Smooth muscle cell of the brain vasculature (primary cell): Measurements from ENCODE around the gene C6orf47.
"Not testable (repeated sequence)": the region's sequence is repeated elsewhere in the genome, so short reads cannot be mapped to it uniquely, and the experiment has no call there.

Source experiments
- DNase-seq: peaks from one replicate; pipeline ENCODE4 v3.0.0-alpha.2; 2012; ENCODE audit warnings: low read depth, low spot score

The C6orf47 gene, protein sequence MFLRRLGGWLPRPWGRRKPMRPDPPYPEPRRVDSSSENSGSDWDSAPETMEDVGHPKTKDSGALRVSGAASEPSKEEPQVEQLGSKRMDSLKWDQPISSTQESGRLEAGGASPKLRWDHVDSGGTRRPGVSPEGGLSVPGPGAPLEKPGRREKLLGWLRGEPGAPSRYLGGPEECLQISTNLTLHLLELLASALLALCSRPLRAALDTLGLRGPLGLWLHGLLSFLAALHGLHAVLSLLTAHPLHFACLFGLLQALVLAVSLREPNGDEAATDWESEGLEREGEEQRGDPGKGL

DNA sequence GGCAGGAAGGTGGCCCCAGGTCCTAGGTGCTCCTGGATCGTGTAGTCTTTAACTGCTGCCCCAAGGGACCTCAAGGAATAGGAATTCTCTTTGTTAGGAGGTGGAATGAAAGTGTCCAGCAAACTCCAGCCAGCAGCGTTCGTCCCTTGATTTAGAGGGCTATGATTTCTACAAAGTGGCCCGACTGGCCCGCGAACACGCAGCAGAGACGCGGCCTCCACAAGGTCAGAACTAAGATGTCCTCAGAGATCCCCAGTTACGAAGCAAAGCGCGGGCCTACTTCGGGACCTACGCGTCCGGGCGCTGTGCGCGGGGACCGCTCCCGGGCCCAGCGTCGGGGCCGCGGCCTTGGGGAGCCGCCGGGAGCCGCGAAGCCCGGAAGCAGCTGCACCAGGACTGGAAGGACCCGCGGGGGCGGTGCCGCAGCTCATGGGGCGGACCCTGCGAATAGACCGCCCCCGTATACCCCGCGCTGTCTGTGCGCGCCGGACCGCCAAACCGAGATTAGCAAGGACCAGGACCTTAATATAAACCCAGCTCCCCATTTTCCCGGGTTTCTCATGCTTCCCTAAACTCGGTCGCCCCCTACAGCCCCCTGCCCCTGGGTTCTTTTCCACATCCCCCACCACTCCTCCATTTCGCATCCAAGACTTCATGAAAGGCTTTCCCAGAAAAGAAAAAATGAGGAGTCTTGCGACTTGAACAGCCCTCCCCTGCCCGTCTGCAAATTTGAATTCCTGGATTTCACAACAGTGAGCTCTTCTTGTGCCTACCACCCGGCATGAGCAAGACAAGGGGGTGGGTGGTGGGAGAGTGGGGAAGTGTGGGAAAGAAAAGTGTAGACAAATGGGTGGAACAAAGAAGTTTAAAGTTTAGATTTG is at the start of gene C6orf47:
Gene C6orf47, minus strand, starts transcription at position 398 of the 881 bp plus-strand sequence. CDS start 831 bp downstream, outside the sequence.
- DNase-seq = peak; percentile 51

DNA sequence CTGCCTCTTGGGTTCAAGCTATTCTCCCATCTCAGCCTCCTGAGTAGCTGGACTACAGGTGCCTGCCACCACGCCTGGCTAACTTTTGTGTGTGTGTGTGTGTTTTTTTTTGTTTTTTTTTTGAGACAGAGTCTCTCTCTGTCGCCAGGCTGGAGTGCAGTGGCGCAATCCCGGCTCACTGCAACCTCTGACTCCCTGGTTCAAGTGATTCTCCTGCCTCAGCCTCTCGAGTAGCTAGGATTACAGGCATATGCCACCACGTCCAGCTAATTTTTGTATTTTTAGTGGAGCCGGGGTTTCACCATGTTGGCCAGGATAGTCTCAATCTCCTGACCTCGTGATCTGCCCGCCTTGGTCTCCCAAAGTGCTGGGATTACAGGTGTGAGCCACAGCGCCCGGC is 48.6 kb upstream of the C6orf47 start:
- not testable (repeated sequence) for DNase-seq

DNA sequence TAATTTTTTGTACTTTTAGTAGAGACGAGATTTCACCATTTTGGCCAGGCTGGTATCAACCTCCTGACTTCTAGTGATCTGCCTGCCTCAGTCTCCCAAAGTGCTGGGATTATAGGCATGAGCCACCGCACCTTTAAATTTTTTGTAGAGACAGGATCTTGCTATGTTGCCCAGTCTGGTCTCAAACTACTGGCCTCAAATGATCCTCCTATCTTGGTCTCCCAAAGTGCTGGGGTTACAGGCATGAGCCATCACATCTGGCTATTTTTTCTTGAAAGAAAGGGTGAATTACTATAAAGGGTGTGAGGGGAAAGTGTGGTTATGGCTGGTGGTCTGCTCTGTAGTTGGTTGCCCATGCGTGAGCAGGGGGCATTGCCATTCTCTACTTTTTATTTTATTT is 47.6 kb upstream of the C6orf47 start:
- no peak for DNase-seq

DNA sequence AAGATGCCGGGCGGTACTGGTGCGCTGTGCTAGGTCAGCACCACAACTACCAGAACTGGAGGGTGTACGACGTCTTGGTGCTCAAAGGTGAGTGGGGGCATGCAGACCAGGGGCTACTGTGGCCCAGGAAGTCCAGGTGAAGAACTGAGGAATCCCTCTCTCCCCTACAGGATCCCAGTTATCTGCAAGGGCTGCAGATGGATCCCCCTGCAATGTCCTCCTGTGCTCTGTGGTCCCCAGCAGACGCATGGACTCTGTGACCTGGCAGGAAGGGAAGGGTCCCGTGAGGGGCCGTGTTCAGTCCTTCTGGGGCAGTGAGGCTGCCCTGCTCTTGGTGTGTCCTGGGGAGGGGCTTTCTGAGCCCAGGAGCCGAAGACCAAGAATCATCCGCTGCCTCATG is 47.1 kb upstream of the C6orf47 start:
- DNase-seq = no peak

DNA sequence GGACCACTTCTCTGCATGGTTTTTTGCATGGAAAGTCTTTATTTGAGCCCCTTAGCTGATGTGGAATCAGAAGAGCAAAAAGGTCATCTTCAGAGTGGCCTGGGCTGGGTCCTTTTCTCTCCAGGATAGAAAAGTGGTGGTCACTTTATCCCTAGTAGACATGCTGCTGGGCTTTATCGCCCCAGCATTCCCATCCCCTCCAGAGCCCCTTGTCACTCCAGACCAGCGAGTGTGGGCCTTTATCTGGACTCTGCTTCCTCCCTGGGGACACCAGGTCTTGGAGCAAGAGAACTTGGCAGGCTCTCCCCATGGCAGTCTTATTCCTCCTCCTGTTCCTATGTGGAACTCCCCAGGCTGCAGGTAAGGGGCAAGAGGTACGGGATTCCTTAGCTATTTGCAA is 46.0 kb upstream of the C6orf47 start, which contains the start of gene LY6G6F:
Gene LY6G6F, plus strand, starts transcription at position 268 of the 400 bp plus-strand sequence. Its CDS starts 41 bp downstream, at position 309.
- DNase-seq = no peak

DNA sequence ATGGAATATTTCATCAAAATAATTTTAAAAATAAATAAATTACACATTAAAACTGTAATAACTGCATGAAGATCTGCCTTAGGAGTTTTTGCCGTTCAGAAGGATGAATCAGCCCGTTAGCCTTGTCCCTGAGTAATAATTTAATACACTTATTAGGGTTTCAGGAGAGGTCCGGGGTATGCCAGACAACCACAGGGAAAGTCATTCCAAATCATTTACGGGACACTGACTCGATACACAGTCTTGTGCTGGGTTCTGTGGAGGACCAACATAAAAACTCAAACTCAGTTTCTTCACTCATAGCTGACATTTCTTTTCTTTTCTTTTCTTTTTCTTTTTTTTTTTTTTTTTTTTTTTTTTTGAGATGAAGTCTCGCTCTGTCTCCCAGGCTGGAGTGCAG is 45.4 kb upstream of the C6orf47 start:
- DNase-seq = no peak

DNA sequence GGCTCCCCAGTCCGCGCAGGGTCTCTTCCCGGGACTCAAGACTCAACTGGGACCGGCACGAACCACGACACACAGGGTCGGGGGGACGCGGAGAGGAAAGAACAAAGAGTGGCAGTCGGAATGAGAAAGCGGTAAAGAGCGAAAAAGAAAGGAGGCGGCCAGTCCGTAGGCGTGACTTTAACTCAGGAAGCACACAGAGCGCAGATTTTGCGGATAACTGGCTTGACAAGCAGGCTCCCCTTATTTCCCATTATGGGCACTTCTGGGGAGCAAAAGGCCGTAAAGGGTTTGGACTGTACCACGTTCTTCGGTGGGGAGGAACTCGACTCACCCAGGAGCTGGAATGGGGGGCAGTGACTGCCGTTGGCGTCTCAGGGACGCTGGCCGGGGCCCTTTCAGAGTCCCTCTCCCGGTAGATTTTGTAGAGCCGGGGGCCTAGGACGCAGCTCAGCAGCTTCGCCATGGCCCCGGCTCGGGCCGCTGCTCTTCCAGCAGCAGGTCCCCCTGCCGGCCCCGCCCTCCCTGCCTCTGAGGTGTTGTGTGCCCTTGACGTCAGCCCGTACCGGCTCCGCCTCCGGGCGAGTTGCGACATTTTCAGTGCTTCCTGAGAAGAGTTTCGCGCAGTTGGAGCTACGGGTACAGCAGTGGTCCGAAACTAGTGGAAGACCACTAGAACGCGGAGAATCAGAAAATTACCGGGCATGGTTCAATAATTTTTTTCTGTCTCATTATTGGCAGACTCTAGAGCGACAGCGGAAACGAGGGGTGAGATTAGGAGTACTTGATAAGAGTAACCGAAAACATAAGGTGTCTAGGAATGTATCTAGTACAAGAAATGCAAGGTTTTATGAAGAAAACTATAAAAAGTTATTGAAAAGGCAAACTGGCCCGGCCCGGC is 42.5 kb upstream of the C6orf47 start, which contains the start of gene ABHD16A:
Gene ABHD16A, minus strand, starts transcription at position 506 of the 898 bp plus-strand sequence. Its CDS starts 43 bp downstream, at position 463.
- DNase-seq = peak; percentile 99

DNA sequence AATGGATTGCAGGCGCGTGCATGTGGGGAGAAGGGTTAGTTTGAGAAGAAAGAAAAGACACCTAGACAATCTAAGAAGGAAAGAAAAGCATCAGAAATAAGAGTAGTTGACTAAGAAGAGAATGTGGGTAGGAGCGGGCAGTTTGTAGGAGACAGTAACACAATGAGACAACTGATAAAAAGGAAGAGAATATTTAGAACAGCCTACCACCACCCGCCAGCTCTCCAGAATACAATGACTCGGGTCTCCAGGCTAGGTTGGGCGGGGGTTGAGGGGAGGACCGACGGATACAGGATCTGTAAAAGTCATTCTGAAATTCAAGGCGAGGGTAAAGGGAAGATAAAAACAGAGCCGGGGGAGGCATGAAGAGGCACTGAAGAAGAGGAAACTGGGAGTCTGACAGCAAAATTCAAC is 41.8 kb upstream of the C6orf47 start:
- DNase-seq = no peak

DNA sequence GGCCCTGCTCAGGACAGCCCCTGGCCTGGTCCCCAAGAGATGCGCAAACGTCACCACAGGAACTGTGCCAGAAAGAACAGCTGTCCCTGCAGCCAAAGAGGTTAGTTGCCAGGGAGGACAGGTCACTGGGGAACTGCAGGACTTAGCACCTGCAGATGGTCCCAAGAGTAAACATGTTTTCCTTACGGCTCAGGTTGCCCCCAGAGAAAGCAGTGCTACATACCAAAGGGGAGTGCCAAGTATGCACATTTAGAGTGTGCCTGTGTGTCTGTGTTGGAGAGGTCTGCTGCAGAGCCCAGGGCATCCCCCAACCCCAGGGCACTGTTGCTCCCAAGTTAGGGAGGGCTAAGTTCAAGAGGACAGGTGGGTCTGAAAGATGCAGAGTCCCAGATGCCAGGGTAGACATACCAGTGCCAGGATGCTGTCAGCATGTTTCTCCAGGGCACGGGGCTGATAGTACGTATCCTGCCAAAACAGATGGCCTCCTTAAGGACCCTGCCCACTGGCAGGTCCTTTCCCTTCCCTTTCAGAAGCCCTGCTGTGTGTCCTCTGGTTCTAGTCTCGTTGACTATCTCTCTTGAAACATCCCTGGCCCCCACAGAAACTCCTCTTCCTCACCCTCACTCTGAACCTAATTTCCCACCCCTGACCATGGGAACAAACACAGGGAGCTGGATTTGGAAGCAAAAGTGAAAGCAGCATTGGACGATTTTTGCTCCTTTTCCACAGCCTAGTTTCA is 41.3 kb upstream of the C6orf47 start:
- no peak for DNase-seq

DNA sequence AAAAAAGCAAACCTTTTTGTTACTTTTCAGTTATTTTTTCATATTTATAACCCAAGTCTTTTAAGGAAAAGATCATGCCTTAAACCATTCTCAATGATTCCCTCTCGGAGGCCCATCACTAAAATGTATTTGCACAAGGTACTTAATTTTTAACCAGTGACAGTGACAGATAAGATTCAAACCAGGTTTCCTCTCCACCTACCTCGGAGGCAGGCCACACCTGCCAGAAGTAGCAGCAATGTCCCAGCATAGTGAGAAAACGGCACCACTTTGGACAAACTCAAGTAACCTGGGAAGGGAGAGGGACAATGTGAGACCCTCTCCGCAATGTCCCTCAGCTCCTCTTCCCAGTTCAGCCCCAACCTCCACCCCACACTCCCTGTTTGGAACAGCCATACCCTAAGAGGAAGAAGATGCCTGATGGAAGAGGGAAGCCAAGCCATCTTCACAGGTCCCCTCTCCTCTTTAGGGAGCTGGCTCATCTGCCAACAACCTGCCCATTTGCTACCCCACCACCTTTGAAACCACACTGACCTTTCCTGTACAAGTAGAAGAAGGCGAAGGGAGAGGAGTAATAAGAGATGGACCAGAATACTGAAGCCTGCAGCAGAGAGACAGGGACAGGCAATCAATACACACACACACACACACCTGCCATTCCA is 40.3 kb upstream of the C6orf47 start:
- no peak for DNase-seq

DNA sequence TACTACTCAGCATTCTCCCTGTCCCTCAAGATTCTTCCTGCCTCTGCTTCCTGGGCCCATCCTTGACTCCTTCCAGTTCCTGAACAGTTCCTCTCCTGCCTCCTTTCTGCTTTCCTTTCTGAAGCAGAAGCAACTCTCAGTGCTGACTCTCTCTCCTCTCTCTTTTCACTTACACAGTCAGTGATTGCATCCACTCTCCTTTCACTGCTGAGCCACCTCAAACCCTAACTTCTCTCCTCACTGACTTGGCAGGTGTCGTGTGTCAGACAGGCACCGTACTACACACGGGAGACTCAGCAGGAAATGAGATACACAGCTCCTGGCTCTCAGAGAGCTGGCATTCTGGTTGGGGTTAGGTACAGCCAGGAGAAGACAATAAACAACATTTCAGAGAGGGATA is 37.0 kb upstream of the C6orf47 start:
- DNase-seq = no peak

DNA sequence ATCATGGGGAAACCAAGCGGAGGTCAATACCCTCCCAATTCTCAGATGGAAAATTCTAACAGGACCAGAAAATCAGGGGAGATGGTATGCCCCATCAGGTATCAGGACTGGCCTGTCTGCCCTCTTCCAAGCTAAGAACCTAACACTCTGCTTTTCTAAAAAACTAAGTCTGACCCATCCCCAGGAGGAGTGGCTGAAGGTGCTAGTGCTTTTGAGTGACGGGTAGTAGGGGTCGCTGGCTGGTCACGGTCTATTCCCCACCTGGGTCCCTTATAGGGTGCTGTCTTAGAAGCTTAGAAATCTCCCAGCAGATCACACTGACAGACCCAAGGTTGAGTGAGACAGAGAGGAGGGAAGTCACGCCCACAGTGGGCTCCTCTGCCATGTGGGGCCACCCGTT is 33.0 kb upstream of the C6orf47 start:
- DNase-seq = no peak

DNA sequence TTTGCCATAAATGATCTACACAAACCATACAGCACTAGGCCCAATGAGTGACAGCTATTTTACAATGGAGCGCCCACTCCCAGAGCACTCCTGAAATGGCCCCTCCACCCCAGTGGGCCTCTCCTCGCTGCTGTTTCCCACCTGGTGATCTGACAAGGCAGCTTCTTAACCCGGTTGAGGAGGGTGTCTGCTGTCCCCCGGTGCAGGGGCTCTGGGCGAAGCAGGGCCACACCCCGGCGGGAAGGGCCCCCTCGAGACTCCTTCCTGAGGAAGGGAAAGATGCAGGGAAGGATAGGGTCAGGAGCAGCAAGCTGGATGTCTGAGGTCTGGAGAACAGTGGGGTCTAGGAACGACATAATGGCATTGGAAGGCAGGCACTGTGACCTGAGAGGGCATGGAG is 32.3 kb upstream of the C6orf47 start:
- DNase-seq = no peak

DNA sequence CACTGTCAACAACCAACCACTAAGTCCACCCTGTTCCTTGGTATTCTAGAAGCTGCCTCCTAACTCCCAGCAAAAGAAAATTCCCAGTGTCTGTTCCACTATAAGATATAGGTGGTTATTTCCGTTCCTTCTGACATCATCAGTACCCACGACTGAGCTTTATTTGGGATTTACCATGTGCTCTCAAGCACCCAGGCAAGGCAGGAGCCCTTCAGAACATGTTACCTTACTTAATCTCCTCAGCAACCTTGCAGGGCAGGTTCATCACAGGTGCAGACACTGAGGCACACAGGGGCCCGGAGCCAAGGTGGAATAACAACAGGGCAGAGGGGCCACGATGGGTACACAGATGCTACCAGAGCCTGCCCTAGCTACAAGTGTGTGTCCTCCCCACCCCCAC is 31.8 kb upstream of the C6orf47 start:
- DNase-seq = no peak

DNA sequence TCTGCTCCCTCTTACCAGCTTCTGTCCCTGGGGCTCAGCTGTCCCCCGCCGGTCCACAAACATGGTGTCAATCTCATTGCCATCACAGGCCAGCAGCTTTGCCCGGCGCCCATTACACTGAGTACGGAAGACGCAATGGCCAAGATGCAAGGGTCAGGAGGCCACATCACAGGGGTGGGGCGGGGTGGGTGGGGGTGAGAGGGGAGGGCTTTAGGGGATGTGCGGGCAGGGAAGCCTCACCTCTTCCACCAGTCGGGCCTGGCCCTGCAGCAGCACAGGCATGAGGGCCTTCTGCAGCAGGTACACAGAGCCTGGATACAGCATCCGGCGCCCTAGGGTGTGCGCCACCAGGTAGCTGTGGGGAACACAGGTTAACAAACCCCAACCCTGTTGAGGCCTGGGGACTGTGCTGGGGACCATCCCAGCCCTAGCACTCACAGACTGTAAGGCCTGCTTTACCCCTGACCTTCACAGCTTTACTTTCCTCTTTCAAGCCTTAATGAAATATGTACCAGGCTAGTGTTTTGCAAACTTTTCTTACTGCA is 31.1 kb upstream of the C6orf47 start:
- DNase-seq = no peak

DNA sequence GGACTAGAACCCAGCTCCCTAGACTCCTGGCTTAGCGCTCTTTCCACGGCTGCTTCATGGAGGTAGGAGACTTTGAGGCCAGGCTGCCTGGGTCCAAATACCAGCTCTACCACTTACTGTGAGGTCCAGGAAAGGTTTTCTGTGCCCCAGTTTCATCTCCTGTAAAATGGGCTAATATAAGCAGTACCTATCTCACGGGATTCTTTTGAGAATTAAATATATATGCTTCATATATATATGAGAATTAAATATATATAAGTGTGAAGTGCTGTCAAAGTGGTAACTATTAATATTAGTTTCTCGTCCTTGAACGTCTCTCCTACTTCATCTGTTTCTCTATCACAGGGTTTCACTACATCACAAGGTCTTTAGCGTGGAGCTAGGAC is 30.5 kb upstream of the C6orf47 start:
- no peak for DNase-seq

DNA sequence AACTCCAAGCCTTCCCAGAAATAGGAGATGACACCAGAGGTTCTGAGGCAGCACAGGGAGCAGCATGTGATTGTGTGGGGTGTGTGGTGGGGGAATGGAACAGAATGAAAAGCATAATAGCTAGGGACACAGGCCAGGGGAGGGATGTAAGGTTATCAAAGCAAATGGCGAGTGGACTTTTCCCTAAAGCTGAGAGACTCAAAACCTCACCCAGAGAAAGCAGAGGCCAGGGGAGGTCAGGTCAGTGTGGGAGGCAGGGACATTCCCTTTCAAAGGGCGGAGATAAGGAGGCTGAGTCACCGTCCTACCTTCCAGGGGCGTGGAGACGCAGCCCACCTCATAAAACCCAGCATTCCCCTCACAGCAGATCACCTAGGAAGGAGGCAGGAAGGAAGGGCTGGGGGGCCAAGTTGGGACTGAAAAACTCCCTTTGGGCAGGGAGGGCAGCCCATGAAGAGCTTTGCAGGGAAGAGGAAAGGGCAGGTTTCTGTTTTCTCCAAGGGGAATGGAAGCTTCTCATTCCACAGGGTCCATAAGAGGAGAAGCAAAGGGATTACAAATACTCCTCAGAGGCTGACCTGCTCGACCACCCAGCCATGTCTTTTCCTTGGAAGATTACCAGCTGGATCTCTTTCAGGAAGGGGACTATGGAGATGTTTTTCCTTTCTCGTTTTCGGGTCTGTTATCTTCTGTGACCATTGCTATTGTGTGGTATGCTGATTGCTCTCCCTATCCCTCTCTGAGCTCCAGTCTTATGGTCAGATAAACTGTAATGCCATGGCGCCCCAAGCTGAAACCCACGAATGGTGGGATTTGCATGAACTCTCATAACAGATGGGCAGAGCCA is 29.9 kb upstream of the C6orf47 start:
- no peak for DNase-seq

DNA sequence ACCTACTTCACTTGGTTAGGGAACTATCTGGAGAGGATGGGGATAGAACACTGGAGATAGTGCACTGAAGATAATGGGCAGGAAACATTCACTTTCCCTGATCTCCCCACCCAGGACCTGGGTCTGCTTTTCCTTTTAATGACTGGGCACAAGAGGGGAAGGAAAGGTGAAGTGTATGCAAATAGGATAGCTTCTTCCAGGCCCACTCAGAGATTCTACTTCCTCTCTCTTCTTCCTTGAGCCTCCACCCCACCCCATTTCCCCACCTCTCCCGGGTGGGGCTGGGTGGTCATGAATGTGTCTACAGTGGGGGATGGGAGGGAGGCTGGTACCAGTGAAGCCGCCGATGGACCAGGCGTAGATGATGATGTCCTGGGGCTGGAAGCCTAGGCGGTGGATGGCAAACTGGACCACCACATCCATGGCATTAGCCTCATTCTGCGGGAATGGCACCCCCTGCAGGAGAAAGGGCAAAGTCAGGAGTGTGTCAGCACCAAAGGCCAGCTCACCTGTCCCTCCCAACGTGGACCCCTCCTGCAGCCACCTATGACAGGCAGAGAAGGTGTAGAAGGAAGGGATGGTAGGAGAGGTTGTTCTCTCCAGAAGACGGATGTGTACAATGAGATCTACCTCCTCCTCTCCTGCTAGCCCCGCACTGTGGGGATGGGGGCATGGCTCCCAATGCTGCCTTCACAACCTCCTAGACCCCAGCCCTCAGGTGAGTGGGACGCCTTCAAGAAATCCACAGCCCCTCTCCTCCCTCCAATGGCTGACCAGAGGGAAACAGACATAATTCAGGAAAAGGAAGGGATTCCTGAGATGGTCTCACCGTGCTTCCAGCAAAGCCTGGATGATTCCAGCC is 28.9 kb upstream of the C6orf47 start:
- DNase-seq = no peak
